OCI-LY7 (cell line): ENCODE results near the gene SCUBE3. TPM values are rescaled to one million over a fixed set of nuclear protein-coding genes. Genes with fewer than 3 reads are reported as not detected.

Source experiments
- BruUV-seq: library from RNA; stranded (reverse); fragments of 400-500 nt; replicated peaks from 2 replicates; lab custom pipeline; 2021; lab: Mats Ljungman, UMichigan
- CTCF ChIA-PET: fragments of 300-600 bp; sonication (Branson Sonifier 250); formaldehyde crosslinking; loops from one replicate; lab custom pipeline; 2022; ENCODE audit warnings: antibody characterized with exemption; ENCODE audit not compliant: unreplicated experiment; lab: Charles Lee
- POLR2A ChIA-PET: fragments of 300-600 bp; sonication (Branson Sonifier 250); formaldehyde crosslinking; loops from one replicate; lab custom pipeline; 2022; ENCODE audit warnings: antibody characterized with exemption; lab: Charles Lee
- DNase-seq: peaks from one replicate; pipeline ENCODE4 v3.0.0-alpha.2; 2015; ENCODE audit warnings: low spot score
- H2AFZ ChIP-seq: fragments of 200-600 bp; sonication (generic), shearing (Covaris generic); 2 replicates; pipeline ENCODE4 v1.6.1; 2014; ENCODE audit warnings: mild to moderate bottlenecking, antibody characterized with exemption, low read length, moderate library complexity
- H3K27ac ChIP-seq: fragments of 200-600 bp; sonication (generic); 2 replicates; pipeline ENCODE4 v1.5.1; 2014; ENCODE audit warnings: mixed run types, low read depth, mild to moderate bottlenecking, moderate library complexity, low read length, inconsistent platforms; ENCODE audit not compliant: poor library complexity, severe bottlenecking
- H3K36me3 ChIP-seq: fragments of 200-600 bp; sonication (generic); 2 replicates; pipeline ENCODE4 v1.6.1; 2014; ENCODE audit warnings: mild to moderate bottlenecking, antibody characterized with exemption, low read length, moderate library complexity, mixed read lengths; ENCODE audit not compliant: insufficient read depth
- H3K4me1 ChIP-seq: fragments of 200-600 bp; sonication (generic); 2 replicates; pipeline ENCODE4 v1.5.1; 2014; ENCODE audit warnings: mild to moderate bottlenecking, low read length; ENCODE audit not compliant: insufficient read depth, poor library complexity, severe bottlenecking
- H3K4me2 ChIP-seq: fragments of 200-600 bp; sonication (generic); 2 replicates; pipeline ENCODE4 v1.6.1; 2014; ENCODE audit warnings: mild to moderate bottlenecking, low read length
- H3K4me3 ChIP-seq: fragments of 200-600 bp; sonication (generic); 2 replicates; pipeline ENCODE4 v1.5.1; 2014; ENCODE audit warnings: mild to moderate bottlenecking, low read depth, low read length; ENCODE audit not compliant: poor library complexity, severe bottlenecking
- H3K79me2 ChIP-seq: fragments of 200-600 bp; sonication (generic); 2 replicates; pipeline ENCODE4 v1.6.1; 2016; ENCODE audit warnings: low read depth, mild to moderate bottlenecking, low read length, moderate library complexity, mixed read lengths; ENCODE audit not compliant: insufficient read depth
- H3K9me2 ChIP-seq: fragments of 200-600 bp; sonication (generic); 2 replicates; pipeline ENCODE4 v1.6.1; 2016; ENCODE audit warnings: mild to moderate bottlenecking, low read length, mixed read lengths; ENCODE audit not compliant: insufficient read depth
- H3K9me3 ChIP-seq: fragments of 200-600 bp; sonication (generic); 2 replicates; pipeline ENCODE4 v1.6.1; 2014; ENCODE audit warnings: mild to moderate bottlenecking, mixed run types, low read length, mixed read lengths
- H4K20me1 ChIP-seq: fragments of 200-600 bp; sonication (generic); 2 replicates; pipeline ENCODE4 v1.6.1; 2014; ENCODE audit warnings: mild to moderate bottlenecking, antibody characterized with exemption, low read length, moderate library complexity, mixed read lengths; ENCODE audit not compliant: insufficient read depth
- CTCF ChIP-seq: fragments of 200-600 bp; sonication (generic); conservative IDR thresholded peaks from 2 replicates; pipeline ENCODE4 v1.5.1; 2014; ENCODE audit warnings: mild to moderate bottlenecking, antibody characterized with exemption, low read length, moderate library complexity, mixed read lengths
- EZH2phosphoT487 ChIP-seq: fragments of 200-600 bp; sonication (generic); IDR thresholded peaks from 2 replicates; pipeline ENCODE4 v1.6.1; 2018; ENCODE audit warnings: low read depth, borderline replicate concordance, mild to moderate bottlenecking, mixed run types, antibody characterized with exemption, low read length, moderate library complexity, mixed read lengths
- intact Hi-C: fragments of 100-400 bp; cut with micrococcal nuclease; formaldehyde crosslinking; loops from one replicate; pipeline ENCODE4 v1.10.0; 2022; ENCODE audit not compliant: unreplicated experiment
- total RNA-seq, 2 experiments: library from RNA; depleted of rRNA in 1 of 2; stranded (reverse); fragments of >200 nt in 1 of 2; shearing (Covaris generic) in 1 of 2; gene quantifications; 2 replicates each; pipeline ENCODE4 v1.2.3, GENCODE V29; 2014 to 2022

Gene SCUBE3
- total RNA-seq, 2 experiments from 2014 or later, result not detected

- no TSS peak for BruUV-seq
- H3K4me2 ChIP-seq, result no peak overlapping the region
- no peaks in the 10 kb centered on the region for H4K20me1 ChIP-seq
- ChIA-PET POLR2A (no interaction called here), CTCF (interaction anchor here (0.8 kb wide), 1 partner anchor 126 kb away, joined by 4 read pairs; no protein-coding TSS in a partner anchor)
- H3K9me2 ChIP-seq, result no peaks in the 10 kb centered on the region
- no peak for DNase-seq
- H3K9me3 ChIP-seq, result no peaks in the 10 kb centered on the region
- H3K79me2 ChIP-seq, result no peaks in the 10 kb centered on the region
- no peak overlapping the region for H3K4me3 ChIP-seq
- H3K4me1 ChIP-seq, result peaks cover 2% of the 10 kb centered on the region
- TF ChIP-seq EZH2phosphoT487 (no peak), CTCF (no peak)
- H3K36me3 ChIP-seq, result no peaks in the 10 kb centered on the region
- H3K27ac ChIP-seq, result no peak overlapping the region
- no peak overlapping the region for H2AFZ ChIP-seq
- intact Hi-C loops, result no loop called here
These were observed 10.5 kb upstream of the SCUBE3 start for GRCh38 chr6:35203152-35203670.

- intact Hi-C loops, result no loop called here
- no peaks in the 10 kb centered on the region for H4K20me1 ChIP-seq
- BruUV-seq, result no TSS peak
- H3K9me3 ChIP-seq, result no peaks in the 10 kb centered on the region
- H3K79me2 ChIP-seq, result no peaks in the 10 kb centered on the region
- H3K9me2 ChIP-seq, result no peaks in the 10 kb centered on the region
- TF ChIP-seq CTCF, result no peak
- TF ChIP-seq EZH2phosphoT487, result no peak
- no peak overlapping the region for H2AFZ ChIP-seq
- no peaks in the 10 kb centered on the region for H3K36me3 ChIP-seq
- H3K4me1 ChIP-seq, result peaks cover 7% of the 10 kb centered on the region
- CTCF ChIA-PET, result interaction anchor here (0.8 kb wide), 1 partner anchor 126 kb away, joined by 4 read pairs; no protein-coding TSS in a partner anchor
- POLR2A ChIA-PET, result no interaction called here
- no peak overlapping the region for H3K4me3 ChIP-seq
- H3K4me2 ChIP-seq, result no peak overlapping the region
- DNase-seq, result no peak
- H3K27ac ChIP-seq, result no peak overlapping the region
These were observed 10.1 kb upstream of the SCUBE3 start for GRCh38 chr6:35203680-35204079.

- ChIA-PET CTCF (no interaction called here), POLR2A (interaction anchor here (0.5 to 2.5 kb wide), 2 partner anchors 8 to 460 kb away, joined by 3 to 9 read pairs; no protein-coding TSS in a partner anchor)
- TF ChIP-seq CTCF, result no peak
- no peak for TF ChIP-seq EZH2phosphoT487
- H3K4me2 ChIP-seq, result no peak overlapping the region
- no peak overlapping the region for H3K4me3 ChIP-seq
- no peaks in the 10 kb centered on the region for H3K36me3 ChIP-seq
- H3K27ac ChIP-seq, result no peak overlapping the region
- BruUV-seq, result no TSS peak
- no peaks in the 10 kb centered on the region for H3K9me3 ChIP-seq
- DNase-seq, result no peak
- H2AFZ ChIP-seq, result no peak overlapping the region
- peaks cover 17% of the 10 kb centered on the region for H3K4me1 ChIP-seq
- no peaks in the 10 kb centered on the region for H3K9me2 ChIP-seq
- no peaks in the 10 kb centered on the region for H3K79me2 ChIP-seq
- no peaks in the 10 kb centered on the region for H4K20me1 ChIP-seq
- intact Hi-C loops, result loop anchor here (5.0 kb wide), 1 partner anchor 36 kb away; no protein-coding TSS in a partner anchor
These were observed 7.4 kb upstream of the SCUBE3 start for GRCh38 chr6:35206346-35206745.
